HK-2 (cell line): Measurements from ENCODE around the gene TSPAN18.

Source experiments
- DNase-seq: peaks from one replicate; pipeline ENCODE4 v3.0.0-alpha.2; 2018; ENCODE audit not compliant: unreplicated experiment

The TSPAN18 gene

GRCh38 chr11:44942029-44942955 lies 215.5 kb downstream of the TSPAN18 start:
- no peak for DNase-seq

DNA sequence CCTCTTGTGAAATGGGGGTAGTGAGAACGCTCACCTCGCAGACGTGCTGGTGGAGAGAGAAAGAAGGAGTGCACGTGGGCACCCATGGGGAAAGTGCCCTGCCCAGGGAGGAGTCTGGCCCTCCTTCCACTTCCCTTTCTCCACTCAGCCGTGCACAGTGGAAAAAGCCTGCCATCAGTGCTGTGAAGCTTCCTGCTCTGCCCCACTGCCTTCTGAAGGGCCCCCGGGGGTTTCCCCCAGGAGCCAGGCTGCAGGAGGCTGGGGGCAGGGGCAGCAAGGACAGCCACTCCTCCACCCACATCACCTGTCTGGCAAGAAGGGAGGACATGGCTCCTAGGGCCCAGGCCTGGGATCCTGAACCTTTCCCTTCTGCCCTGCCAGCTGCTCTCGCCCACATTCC lies 216.4 kb downstream of the TSPAN18 start:
- peak; percentile 66 for DNase-seq

GRCh38 chr11:44943696-44944095 lies 216.9 kb downstream of the TSPAN18 start:
- no peak for DNase-seq

DNA sequence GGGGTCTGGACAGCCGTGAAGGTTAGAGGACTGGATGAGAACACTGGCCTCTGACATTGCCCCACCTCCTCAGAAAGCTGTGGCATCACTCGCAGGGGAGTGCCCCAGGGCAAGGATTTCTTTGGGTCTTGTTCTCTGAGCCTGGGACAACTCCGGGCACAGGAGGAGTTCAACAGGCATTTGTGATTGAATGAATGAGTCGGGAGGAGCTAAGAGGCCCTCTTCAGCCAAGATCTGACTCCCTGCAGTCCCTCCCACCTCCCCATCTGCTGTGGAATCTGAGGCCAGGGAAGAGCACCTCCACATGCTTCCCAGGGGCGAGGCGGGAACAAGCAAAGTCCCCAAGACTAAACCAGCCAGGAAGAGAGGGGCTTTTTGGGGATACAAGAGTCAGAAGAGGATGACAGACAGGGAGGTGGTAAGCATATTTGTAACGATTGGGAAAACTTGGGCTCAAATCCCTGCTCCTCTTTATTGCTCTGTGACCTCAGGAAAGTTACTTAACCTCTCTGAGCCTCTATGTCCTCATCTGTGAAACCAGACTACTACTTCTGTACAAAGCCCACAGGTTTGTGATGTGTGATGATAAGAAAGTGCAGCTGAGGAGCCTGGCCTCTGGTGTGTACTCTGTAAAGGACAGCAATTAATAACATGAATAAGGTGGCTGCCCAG lies 217.6 kb downstream of the TSPAN18 start:
- no peak for DNase-seq

DNA sequence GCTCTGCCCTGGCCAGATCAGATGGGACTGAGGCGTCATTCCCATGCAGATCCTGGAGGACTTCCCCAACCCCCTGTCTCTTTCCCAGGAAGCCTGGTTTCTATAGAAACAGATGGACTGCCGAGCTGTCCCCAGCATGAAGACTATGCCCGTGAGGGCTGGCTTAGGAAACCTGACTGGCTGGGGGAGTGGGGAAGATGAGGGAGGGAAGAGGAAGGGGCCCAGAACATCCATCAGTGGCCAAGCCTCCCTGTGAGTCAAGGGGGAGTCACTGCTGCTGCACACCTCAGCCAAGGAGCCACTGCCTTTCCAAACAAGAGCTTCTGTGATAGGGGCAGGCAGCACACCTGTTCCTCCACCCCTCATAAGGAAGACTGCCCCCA lies 218.1 kb downstream of the TSPAN18 start:
- DNase-seq = no peak

DNA sequence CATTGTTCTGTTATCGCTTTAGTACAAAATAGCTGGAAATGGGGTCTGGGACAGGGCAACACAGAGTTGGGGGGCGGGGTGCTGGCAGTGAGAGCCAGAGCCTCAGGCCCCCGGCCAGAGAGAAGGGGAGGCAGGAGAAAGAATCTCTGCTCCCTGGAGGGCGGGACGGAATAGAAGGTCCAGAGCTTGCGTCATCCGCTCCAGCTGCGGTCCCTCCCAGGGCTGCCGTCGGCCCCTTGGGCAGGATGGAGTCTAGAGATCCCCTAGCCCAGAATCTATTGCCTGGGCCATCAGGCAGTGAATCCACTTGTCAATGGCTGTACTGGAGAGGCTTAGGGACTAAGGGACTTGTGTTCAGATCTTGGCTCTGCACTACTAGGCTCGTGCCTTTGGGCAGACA lies 218.9 kb downstream of the TSPAN18 start:
- no peak for DNase-seq

GRCh38 chr11:44946263-44946662 lies 219.5 kb downstream of the TSPAN18 start:
- no peak for DNase-seq

DNA sequence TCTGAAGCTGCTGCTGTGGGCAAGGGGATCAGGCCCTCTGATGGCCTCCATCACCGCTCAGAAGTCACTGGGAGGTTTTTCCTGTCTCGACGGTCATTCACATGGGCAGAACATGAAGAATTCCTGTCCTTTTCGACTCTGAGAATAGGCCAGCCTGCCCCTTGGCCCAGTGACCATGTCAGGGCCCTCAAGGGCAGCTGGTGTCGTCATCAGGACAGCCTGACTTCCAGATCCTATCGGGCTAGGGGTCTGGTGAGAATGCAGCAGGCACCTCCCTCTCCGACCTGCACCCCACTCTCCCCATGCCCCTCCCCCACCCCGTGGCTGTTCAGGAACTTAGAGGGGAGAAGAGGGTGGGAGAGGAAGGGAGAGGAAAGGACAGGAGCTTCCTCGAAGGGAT lies 220.4 kb downstream of the TSPAN18 start:
- no peak for DNase-seq

- DNase-seq = no peak
Measured at GRCh38 chr11:44948155-44948554, 221.4 kb downstream of the TSPAN18 start.

GRCh38 chr11:44949160-44950030 lies 222.6 kb downstream of the TSPAN18 start:
- no peak for DNase-seq

GRCh38 chr11:44950031-44950624 lies 223.4 kb downstream of the TSPAN18 start:
- DNase-seq = no peak

GRCh38 chr11:44950625-44951476 lies 224.1 kb downstream of the TSPAN18 start, which contains the start of gene TP53I11:
TSS of gene TP53I11 (minus strand) at chr11:44950883. CDS start at chr11:44938335, 12,548 bp downstream.
- DNase-seq = peak; percentile 19

DNA sequence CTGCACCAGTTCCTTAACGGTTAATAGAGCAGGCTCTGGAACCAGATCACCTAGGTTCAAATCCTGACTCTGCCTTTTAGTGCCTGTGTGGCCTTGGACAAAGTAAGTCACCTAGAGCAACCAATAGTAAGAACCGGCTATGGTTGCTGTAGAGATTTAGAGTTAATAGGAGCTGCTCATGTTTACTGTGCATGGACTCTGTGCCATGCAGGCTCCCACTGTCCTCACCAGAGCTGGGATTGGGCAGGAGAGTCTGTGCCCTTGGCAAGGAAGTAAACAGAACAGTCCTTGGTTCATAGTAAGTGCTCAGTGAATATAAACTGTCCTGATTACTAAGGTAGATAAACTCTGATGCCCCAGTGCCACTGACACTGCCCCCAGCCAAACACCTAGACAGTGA lies 225.3 kb downstream of the TSPAN18 start:
- no peak for DNase-seq

DNA sequence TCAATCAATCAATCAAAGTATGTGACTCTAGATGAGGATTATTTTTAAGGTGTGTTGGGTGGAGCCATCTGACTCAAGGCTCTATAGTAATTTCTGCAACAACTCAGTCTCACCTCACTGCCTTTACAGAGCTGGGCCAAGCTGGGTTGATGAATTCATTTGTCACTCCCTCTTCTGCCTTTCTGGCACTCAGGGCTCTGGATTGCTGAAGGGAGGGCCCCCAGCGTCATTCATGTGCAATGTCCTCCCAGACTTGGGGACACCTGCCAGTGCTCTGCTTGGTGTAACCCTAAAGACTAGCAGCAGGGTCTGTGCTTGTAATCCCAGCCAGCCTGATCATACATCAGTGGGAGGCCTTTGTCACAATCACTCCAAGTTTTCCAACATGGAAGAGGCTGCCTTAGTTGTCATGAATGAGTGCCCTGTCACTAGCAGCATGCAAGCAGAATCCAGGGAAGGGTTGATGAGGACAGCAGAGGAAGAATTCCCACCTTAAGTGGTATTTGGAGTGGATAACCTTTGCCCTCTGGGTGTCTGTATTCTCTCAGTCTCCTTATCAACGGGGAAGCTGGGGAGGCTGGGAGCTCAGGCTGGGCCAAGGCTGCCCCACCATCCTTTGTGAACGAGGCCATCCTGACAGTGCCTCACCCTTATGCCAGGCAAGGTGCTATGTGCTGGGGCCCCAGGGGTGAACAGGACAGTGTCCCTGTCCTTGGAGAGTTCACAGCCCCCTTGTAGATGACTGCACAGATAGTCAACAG lies 225.9 kb downstream of the TSPAN18 start:
- no peak for DNase-seq

GRCh38 chr11:44954051-44954906 lies 227.5 kb downstream of the TSPAN18 start:
- DNase-seq = no peak

- peak; percentile 35 for DNase-seq
Measured at GRCh38 chr11:44955015-44955738, 228.4 kb downstream of the TSPAN18 start.

DNA sequence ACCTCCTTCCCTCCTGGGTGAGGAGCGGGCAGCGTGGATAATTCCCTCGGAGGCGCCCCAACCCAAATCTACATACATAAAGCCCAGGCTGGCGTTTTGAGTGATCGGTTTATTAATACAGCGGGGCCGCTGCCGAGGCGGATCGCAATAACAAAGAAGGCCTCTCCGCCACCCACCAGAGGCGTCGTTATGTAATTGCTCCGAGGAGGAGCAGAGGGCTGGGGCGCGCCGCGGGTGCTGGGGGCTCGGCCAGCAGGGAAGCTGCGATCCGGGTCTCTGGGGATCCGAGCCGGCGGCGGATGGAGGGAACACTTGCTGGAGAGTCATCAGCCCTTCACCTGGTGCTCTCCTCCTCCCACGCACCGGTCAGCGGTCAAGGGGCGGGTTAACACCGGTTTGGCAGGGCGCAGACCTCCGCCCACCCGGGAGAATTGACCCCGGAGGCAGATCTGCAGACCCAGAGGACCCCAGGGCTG lies 230.3 kb downstream of the TSPAN18 start:
- DNase-seq = no peak
